ENCODE measurements around the gene PARP11. TPM values are rescaled to one million over a fixed set of nuclear protein-coding genes. Genes with fewer than 3 reads are reported as not detected.
A peak's percentile ranks its signal among the peaks of the same experiment; 100 is the strongest.

PARP11 gene
- total and polyA plus RNA-seq, 2 of the 8 experiments (the other 6 are each of a cell fraction or from before 2014, with no cell fraction given) = 4.2 to 13.3 TPM

DNA sequence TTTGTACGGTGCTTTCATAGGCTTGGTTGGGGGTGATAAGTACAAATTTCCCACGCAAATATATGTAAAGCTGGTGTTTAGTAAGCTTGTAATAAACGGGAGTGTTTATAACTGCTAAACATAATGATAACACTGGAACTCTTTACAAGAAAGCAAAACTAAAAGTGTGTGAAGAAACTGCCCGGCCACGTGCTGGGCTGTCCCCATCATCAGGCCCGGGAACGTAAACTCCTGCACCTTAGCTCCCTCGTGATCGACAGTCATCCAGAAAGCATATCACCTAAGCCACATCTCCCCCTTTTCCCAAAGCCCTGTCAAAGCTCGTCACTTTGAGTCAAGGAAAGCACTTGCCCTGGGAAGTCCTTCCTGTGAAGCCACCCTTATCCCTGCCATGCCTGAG lies 18.0 kb upstream of the PARP11 start:
- H2BK20ac ChIP-seq (ENCODE audit: low read length) = 0 out of 2 replicates have a peak overlapping the region, but pooled peaks have one; percentile 27
- no peak overlapping the region for H3K14ac ChIP-seq (ENCODE audit: insufficient read length)
- H4K91ac ChIP-seq (replicated peaks; ENCODE audit: insufficient read length, low read length) = no peak overlapping the region
- FAIRE-seq (no peak), DNase-seq (ENCODE audit: low read depth in 1 of 2, low spot score in 2 of 2) (no peak)
- no peak overlapping the region for H3K23ac ChIP-seq (ENCODE audit: insufficient read length)
- H3K9me3 ChIP-seq (ENCODE audit: insufficient read depth in 2 of 2, low read depth in 1 of 2, low read length in 1 of 2) = no peaks in the 10 kb centered on the region
- H3K18ac ChIP-seq (ENCODE audit: extremely low read depth, low read length) = no peak overlapping the region
- no peak overlapping the region for H4K8ac ChIP-seq (ENCODE audit: extremely low read depth, insufficient read depth, low read length)
- H3K4me2 ChIP-seq (ENCODE audit: insufficient read depth in 1 of 2, low read depth in 2 of 2, low read length in 2 of 2) = no peak overlapping the region
- H2BK120ac ChIP-seq (replicated peaks; ENCODE audit: low read depth, low read length) = no peak overlapping the region
- no peak overlapping the region for H2AFZ ChIP-seq (ENCODE audit: low read length)
- no peak overlapping the region for H2AK5ac ChIP-seq (ENCODE audit: low read depth, low read length)
- H2BK15ac ChIP-seq (ENCODE audit: low read length) = 0 out of 2 replicates have a peak overlapping the region, but pooled peaks have one; percentile 37
- no peak overlapping the region for H3K27ac ChIP-seq (ENCODE audit: low read depth, low read length)
- no peaks in the 10 kb centered on the region for H3K79me1 ChIP-seq (ENCODE audit: low read depth, low read length)
- no peaks in the 10 kb centered on the region for H3K79me2 ChIP-seq (ENCODE audit: control insufficient read depth in 1 of 2, insufficient read depth in 2 of 2, low read length in 2 of 2)
- no peaks in the 10 kb centered on the region; a peak in 1 of 7 replicates for H3K4me1 ChIP-seq (replicated peaks in 1 of 4; ENCODE audit: control insufficient read depth in 3 of 4, insufficient read depth in 4 of 4, low read length in 3 of 4)
- no peak overlapping the region for H3K4me3 ChIP-seq (ENCODE audit: extremely low read depth in 1 of 4, insufficient read depth in 2 of 4, low read depth in 3 of 4, low read length in 4 of 4)
- no peak overlapping the region for H2BK5ac ChIP-seq (ENCODE audit: low read depth, low read length)
- no peak overlapping the region for H3K56ac ChIP-seq (replicated peaks; ENCODE audit: insufficient read length, low read depth, low read length)
- no peak overlapping the region for H4K5ac ChIP-seq (ENCODE audit: insufficient read length, low read depth, low read length)
- H2BK12ac ChIP-seq (ENCODE audit: low read depth, low read length) = 0 out of 2 replicates have a peak overlapping the region, but pooled peaks have one; percentile 46
- CTCF ChIA-PET (ENCODE audit: partially characterized antibody) = interaction anchor here (0.6 to 4.7 kb wide), 6 partner anchors 8 to 391 kb away, joined by 3 to 26 read pairs (median 4); no protein-coding TSS in a partner anchor
- POLR2A ChIA-PET (ENCODE audit: partially characterized antibody) = interaction anchor here (0.6 to 1.0 kb wide), 2 partner anchors 21 to 392 kb away, joined by 3 read pairs; no protein-coding TSS in a partner anchor
- no peak overlapping the region for H3K9ac ChIP-seq (replicated peaks in 1 of 4; ENCODE audit: extremely low read depth in 1 of 4, low read depth in 3 of 4, low read length in 3 of 4)
- no peaks in the 10 kb centered on the region for H3K27me3 ChIP-seq (replicated peaks in 1 of 4; ENCODE audit: control insufficient read depth in 3 of 4, extremely low read depth in 1 of 4, insufficient read depth in 3 of 4, low read length in 3 of 4)
- H3K4ac ChIP-seq (replicated peaks; ENCODE audit: insufficient read length, low read depth, low read length) = no peak overlapping the region
- H4K20me1 ChIP-seq (replicated peaks in 1 of 2; ENCODE audit: control insufficient read depth in 1 of 2, insufficient read depth in 2 of 2, low read length in 2 of 2) = no peaks in the 10 kb centered on the region
- H3K36me3 ChIP-seq (ENCODE audit: control insufficient read depth in 2 of 4, insufficient read depth in 4 of 4, low read length in 3 of 4) = no peaks in the 10 kb centered on the region
- WGBS, 2 experiments (ENCODE audit: extremely low coverage in 1 of 2, insufficient coverage in 1 of 2, insufficient read length in 1 of 2, insufficient replicate concordance in 2 of 2, low coverage in 1 of 2, low lambda C conversion rate in 2 of 2, missing lambda C conversion rate in 1 of 2) = 84% methylated on average over 10 of the region's 10 CpGs; no CpG with 5 or more reads in 1 of the 2 experiments
- no peaks in the 10 kb centered on the region for H3K23me2 ChIP-seq (ENCODE audit: low read depth, low read length)
- TF ChIP-seq ZNF274 (IDR thresholded peaks at IDR 0.05; ENCODE audit: borderline replicate concordance, extremely low read depth, low read length) (no peak), GABPA (IDR thresholded peaks at IDR 0.05; ENCODE audit: borderline replicate concordance, insufficient read depth, low read length) (no peak), EZH2 (IDR thresholded peaks at IDR 0.05; ENCODE audit: low read depth, low read length, severe bottlenecking) (no peak), TCF12 (IDR thresholded peaks at IDR 0.05; ENCODE audit: low read depth, low read length) (no peak), HDAC2 (IDR thresholded peaks at IDR 0.05; ENCODE audit: borderline replicate concordance in 1 of 2, low read depth in 2 of 2, low read length in 2 of 2) (no peak), TBP (IDR thresholded peaks at IDR 0.05; ENCODE audit: low read depth, low read length) (no peak), RAD21 (IDR thresholded peaks at IDR 0.05 in 1 of 2, conservative IDR thresholded peaks at IDR 0.05 in 1 of 2; ENCODE audit: low read depth in 2 of 2, low read length in 2 of 2) (no peak), SIX5 (IDR thresholded peaks at IDR 0.05; ENCODE audit: low read depth, low read length) (no peak), JUND (IDR thresholded peaks at IDR 0.05; ENCODE audit: low read length) (no peak), POU5F1 (IDR thresholded peaks at IDR 0.05; ENCODE audit: low read depth, low read length) (no peak)
- TF ChIP-seq, protein P1, sequence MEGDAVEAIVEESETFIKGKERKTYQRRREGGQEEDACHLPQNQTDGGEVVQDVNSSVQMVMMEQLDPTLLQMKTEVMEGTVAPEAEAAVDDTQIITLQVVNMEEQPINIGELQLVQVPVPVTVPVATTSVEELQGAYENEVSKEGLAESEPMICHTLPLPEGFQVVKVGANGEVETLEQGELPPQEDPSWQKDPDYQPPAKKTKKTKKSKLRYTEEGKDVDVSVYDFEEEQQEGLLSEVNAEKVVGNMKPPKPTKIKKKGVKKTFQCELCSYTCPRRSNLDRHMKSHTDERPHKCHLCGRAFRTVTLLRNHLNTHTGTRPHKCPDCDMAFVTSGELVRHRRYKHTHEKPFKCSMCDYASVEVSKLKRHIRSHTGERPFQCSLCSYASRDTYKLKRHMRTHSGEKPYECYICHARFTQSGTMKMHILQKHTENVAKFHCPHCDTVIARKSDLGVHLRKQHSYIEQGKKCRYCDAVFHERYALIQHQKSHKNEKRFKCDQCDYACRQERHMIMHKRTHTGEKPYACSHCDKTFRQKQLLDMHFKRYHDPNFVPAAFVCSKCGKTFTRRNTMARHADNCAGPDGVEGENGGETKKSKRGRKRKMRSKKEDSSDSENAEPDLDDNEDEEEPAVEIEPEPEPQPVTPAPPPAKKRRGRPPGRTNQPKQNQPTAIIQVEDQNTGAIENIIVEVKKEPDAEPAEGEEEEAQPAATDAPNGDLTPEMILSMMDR (IDR thresholded peaks at IDR 0.05; ENCODE audit: control extremely low read depth in 1 of 3, insufficient read depth in 1 of 3, low read depth in 1 of 3, low read length in 3 of 3) = no peak
